ENCODE data around the gene SH3TC1.

The SH3TC1 gene

GRCh38 chr4:8277356-8278008, 78.4 kb downstream of the SH3TC1 start:
- no peak overlapping the region for H3K4me3 ChIP-seq (ENCODE audit: control insufficient read depth, low read depth, low read length)
- no peak for TF ChIP-seq CTCF (conservative IDR thresholded peaks at IDR 0.05; ENCODE audit: control insufficient read depth, insufficient read depth, low read depth, low read length)
- no peak for DNase-seq (ENCODE audit: low read depth)

GRCh38 chr4:8278009-8278395, 78.9 kb downstream of the SH3TC1 start:
- TF ChIP-seq CTCF (conservative IDR thresholded peaks at IDR 0.05; ENCODE audit: control insufficient read depth, insufficient read depth, low read depth, low read length) = no peak
- peak; percentile 42 for DNase-seq (ENCODE audit: low read depth)
- no peak overlapping the region for H3K4me3 ChIP-seq (ENCODE audit: control insufficient read depth, low read depth, low read length)

- no peak overlapping the region for H3K4me3 ChIP-seq (ENCODE audit: control insufficient read depth, low read depth, low read length)
- peak; percentile 86 for DNase-seq (ENCODE audit: low read depth)
- TF ChIP-seq CTCF (conservative IDR thresholded peaks at IDR 0.05; ENCODE audit: control insufficient read depth, insufficient read depth, low read depth, low read length) = no peak
These were observed 79.6 kb downstream of the SH3TC1 start for GRCh38 chr4:8278421-8279287.

GRCh38 chr4:8279321-8280157, 80.4 kb downstream of the SH3TC1 start:
- DNase-seq (ENCODE audit: low read depth) = no peak
- no peak for TF ChIP-seq CTCF (conservative IDR thresholded peaks at IDR 0.05; ENCODE audit: control insufficient read depth, insufficient read depth, low read depth, low read length)
- no peak overlapping the region for H3K4me3 ChIP-seq (ENCODE audit: control insufficient read depth, low read depth, low read length)

GRCh38 chr4:8280158-8280875, 81.2 kb downstream of the SH3TC1 start:
- no peak for TF ChIP-seq CTCF (conservative IDR thresholded peaks at IDR 0.05; ENCODE audit: control insufficient read depth, insufficient read depth, low read depth, low read length)
- no peak for DNase-seq (ENCODE audit: low read depth)
- no peak overlapping the region for H3K4me3 ChIP-seq (ENCODE audit: control insufficient read depth, low read depth, low read length)

GRCh38 chr4:8280876-8281440, 81.9 kb downstream of the SH3TC1 start:
- no peak for TF ChIP-seq CTCF (conservative IDR thresholded peaks at IDR 0.05; ENCODE audit: control insufficient read depth, insufficient read depth, low read depth, low read length)
- H3K4me3 ChIP-seq (ENCODE audit: control insufficient read depth, low read depth, low read length) = no peak overlapping the region
- DNase-seq (ENCODE audit: low read depth) = no peak

Data from fibroblast of mammary gland (primary cell).